HCT116 (cell line): ENCODE data around the gene FLNC. TPM values are rescaled to one million over a fixed set of nuclear protein-coding genes. Genes with fewer than 3 reads are reported as not detected.

ENCODE experiments used
- ATAC-seq: fragments of 200-7000 bp; cut with Tn5 transposase; 2 replicates; pipeline ENCODE4 v1.9.1; 2020; ENCODE audit warnings: mild to moderate bottlenecking, moderate library complexity
- BruUV-seq: library from RNA; stranded (reverse); fragments of 400-500 nt; replicated peaks from 2 replicates; lab custom pipeline; 2021; lab: Mats Ljungman, UMichigan
- CTCF ChIA-PET: fragments of 300-600 bp; sonication (Branson Sonifier 250); formaldehyde crosslinking; loops from one replicate; lab custom pipeline; 2021; ENCODE audit warnings: antibody characterized with exemption; lab: Charles Lee
- POLR2A ChIA-PET: fragments of 300-600, 350-600 bp; sonication (Branson Sonifier 250); formaldehyde crosslinking; loops from one replicate; lab custom pipeline; 2021; ENCODE audit warnings: antibody characterized with exemption; lab: Charles Lee
- RAD21 ChIA-PET, 2 experiments: fragments of 300-600 bp; sonication (Branson Sonifier 250); formaldehyde crosslinking; loops; one replicate each; lab custom pipeline; 2023; ENCODE audit warnings: low total read pairs in 2 of 2; ENCODE audit not compliant: uncharacterized antibody in 2 of 2, unreplicated experiment in 2 of 2, low non-redundant PET in 1 of 2; lab: Charles Lee
- DNase-seq: peaks from one replicate; pipeline ENCODE4 v3.0.0-alpha.2; 2010; ENCODE audit warnings: low read depth, low spot score
- H2AFZ ChIP-seq: fragments of 200-600 bp; shearing (Covaris generic), sonication (generic); 2 replicates; pipeline ENCODE4 v1.6.1; 2017; ENCODE audit warnings: low read depth, mixed run types, mixed read lengths, antibody characterized with exemption, low read length; ENCODE audit not compliant: poor library complexity, severe bottlenecking
- H3K27ac ChIP-seq: 2 replicates; pipeline ENCODE4 v1.5.1; 2012; ENCODE audit warnings: low read depth, low read length
- H3K27me3 ChIP-seq: fragments of 200-600 bp; sonication (generic); 2 replicates; pipeline ENCODE4 v1.6.1; 2016; ENCODE audit warnings: mixed run types, low read length, mixed read lengths; ENCODE audit not compliant: insufficient read depth
- H3K36me3 ChIP-seq, 2 experiments: fragments of 200-500 bp in 1 of 2; fragments of 200-600 bp in 1 of 2; sonication (Bioruptor generic) in 1 of 2; sonication (generic) in 1 of 2; 2 replicates each; pipeline versions ENCODE4 v1.5.1 to v1.6.1; 2014 to 2016; ENCODE audit warnings: low read length in 2 of 2, inconsistent platforms in 1 of 2, mixed read lengths in 1 of 2, mixed run types in 1 of 2; ENCODE audit not compliant: insufficient read depth in 2 of 2, control insufficient read depth in 1 of 2
- H3K4me1 ChIP-seq, 2 experiments: fragments of 200-600 bp in 1 of 2; sonication (generic) in 1 of 2; 2 replicates each; pipeline versions ENCODE4 v1.5.1 to v1.6.1; 2012 to 2017; ENCODE audit warnings: low read length in 2 of 2, inconsistent platforms in 1 of 2, mild to moderate bottlenecking in 1 of 2, mixed read lengths in 1 of 2, mixed run types in 1 of 2, moderate library complexity in 1 of 2; ENCODE audit not compliant: insufficient read depth in 2 of 2, control insufficient read depth in 1 of 2
- H3K4me2 ChIP-seq: fragments of 200-600 bp; sonication (generic); 2 replicates; pipeline ENCODE4 v1.6.1; 2017; ENCODE audit warnings: mixed run types, low read length, mixed read lengths
- H3K4me3 ChIP-seq, 2 experiments: fragments of 200-600 bp in 1 of 2; sonication (generic) in 1 of 2; replicated peaks in 1 of 2; 2 replicates each; pipeline ENCODE4 v1.5.1; 2011 to 2016; ENCODE audit warnings: low read length in 2 of 2, control low read depth in 1 of 2, low read depth in 1 of 2, mild to moderate bottlenecking in 1 of 2, mixed read lengths in 1 of 2, mixed run types in 1 of 2
- H3K79me2 ChIP-seq: fragments of 200-600 bp; sonication (generic); 2 replicates; pipeline ENCODE4 v1.6.1; 2017; ENCODE audit warnings: mild to moderate bottlenecking, mixed run types, low read length, moderate library complexity, mixed read lengths; ENCODE audit not compliant: insufficient read depth
- H3K9ac ChIP-seq: fragments of 200-600 bp; sonication (generic); 2 replicates; pipeline ENCODE4 v1.6.1; 2016; ENCODE audit warnings: low read length, mixed read lengths
- H3K9me2 ChIP-seq: fragments of 200-600 bp; sonication (generic), shearing (Covaris generic); 2 replicates; pipeline ENCODE4 v1.6.1; 2017; ENCODE audit warnings: mixed run types, mild to moderate bottlenecking, moderate library complexity; ENCODE audit not compliant: insufficient read depth
- H3K9me3 ChIP-seq, 2 experiments: fragments of 200-500 bp in 1 of 2; fragments of 200-600 bp in 1 of 2; sonication (Bioruptor generic) in 1 of 2; sonication (generic) in 1 of 2; 2 replicates each; pipeline ENCODE4 v1.6.1; 2014 to 2017; ENCODE audit warnings: low read length in 2 of 2, mixed read lengths in 2 of 2, inconsistent platforms in 1 of 2, low read depth in 1 of 2, mild to moderate bottlenecking in 1 of 2, mixed run types in 1 of 2, moderate library complexity in 1 of 2; ENCODE audit not compliant: control insufficient read depth in 1 of 2, insufficient read depth in 1 of 2
- H4K20me1 ChIP-seq: fragments of 200-600 bp; sonication (generic), shearing (Covaris generic); 2 replicates; pipeline ENCODE4 v1.6.1; 2017; ENCODE audit warnings: mixed run types, mild to moderate bottlenecking, moderate library complexity; ENCODE audit not compliant: insufficient read depth
- CBX3 ChIP-seq: IDR thresholded peaks from 2 replicates; pipeline ENCODE4 v1.6.1; 2012; ENCODE audit warnings: low read depth
- EGR1 ChIP-seq: IDR thresholded peaks from 2 replicates; pipeline ENCODE4 v1.6.1; 2012; ENCODE audit warnings: low read depth
- ELF1 ChIP-seq: IDR thresholded peaks from 2 replicates; pipeline ENCODE4 v1.6.1; 2012; ENCODE audit warnings: low read depth, borderline replicate concordance
- EZH2 ChIP-seq: fragments of 200-600 bp; sonication (generic); IDR thresholded peaks from 2 replicates; pipeline ENCODE4 v1.6.1; 2017; ENCODE audit warnings: antibody characterized with exemption, mixed run types
- JUND ChIP-seq: IDR thresholded peaks from 2 replicates; pipeline ENCODE4 v1.6.1; 2012
- MAX ChIP-seq: IDR thresholded peaks from 2 replicates; pipeline ENCODE4 v1.6.1; 2012
- POLR2AphosphoS5 ChIP-seq: IDR thresholded peaks from 2 replicates; pipeline ENCODE4 v1.6.1; 2011; ENCODE audit warnings: mild to moderate bottlenecking, low read depth, low read length, moderate library complexity
- REST ChIP-seq: IDR thresholded peaks from 2 replicates; pipeline ENCODE4 v1.6.1; 2012; ENCODE audit warnings: low read depth
- SIN3A ChIP-seq: IDR thresholded peaks from 2 replicates; pipeline ENCODE4 v1.6.1; 2012; ENCODE audit warnings: low read depth
- YY1 ChIP-seq: IDR thresholded peaks from 2 replicates; pipeline ENCODE4 v1.6.1; 2011; ENCODE audit warnings: low read length, low read depth, moderate library complexity, mild to moderate bottlenecking; ENCODE audit not compliant: insufficient replicate concordance; ENCODE audit errors: extremely low read depth
- ZFX ChIP-seq: fragments of 450-650 bp; IDR thresholded peaks from 2 replicates; pipeline ENCODE4 v1.6.1; 2017
- ZNF274 ChIP-seq: fragments of 200-500 bp; sonication (Bioruptor generic); IDR thresholded peaks from 2 replicates; pipeline ENCODE4 v1.6.1; 2014; ENCODE audit warnings: mild to moderate bottlenecking, low read depth, low read length, inconsistent platforms
- intact Hi-C: fragments of 100-400 bp; cut with micrococcal nuclease; formaldehyde crosslinking; loops from 2 replicates; pipeline ENCODE4 v1.10.0; 2022
- total RNA-seq: library from RNA; stranded (reverse); gene quantifications from one replicate; pipeline ENCODE4 v1.2.1, GENCODE V29; 2021; ENCODE audit not compliant: unreplicated experiment
- TF ChIP-seq, protein P1 (sequence below): IDR thresholded peaks from 2 replicates; pipeline ENCODE4 v1.6.1; 2012

The FLNC gene
- total RNA-seq, 1 experiment from 2014 or later: 42.8 TPM

- ATAC-seq (no peak), DNase-seq (no peak)
- Histone ChIP-seq H3K79me2 (no peaks in the 10 kb centered on the region), H3K4me2 (no peak overlapping the region), H3K36me3 (no peaks in the 10 kb centered on the region), H3K27me3 (no peaks in the 10 kb centered on the region), H3K9me2 (no peaks in the 10 kb centered on the region), H3K9ac (no peak overlapping the region), H3K27ac (no peak overlapping the region), H2AFZ (no peak overlapping the region), H3K9me3 (no peaks in the 10 kb centered on the region), H4K20me1 (no peaks in the 10 kb centered on the region), H3K4me3 (no peak overlapping the region), H3K4me1 (no peaks in the 10 kb centered on the region)
- no TSS peak for BruUV-seq
- CTCF ChIA-PET: no interaction called here
- POLR2A ChIA-PET: no interaction called here
- TF ChIP-seq YY1: no peak
- no peak for TF ChIP-seq JUND
- TF ChIP-seq, protein P1, sequence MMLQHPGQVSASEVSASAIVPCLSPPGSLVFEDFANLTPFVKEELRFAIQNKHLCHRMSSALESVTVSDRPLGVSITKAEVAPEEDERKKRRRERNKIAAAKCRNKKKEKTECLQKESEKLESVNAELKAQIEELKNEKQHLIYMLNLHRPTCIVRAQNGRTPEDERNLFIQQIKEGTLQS: no peak
- TF ChIP-seq POLR2AphosphoS5: no peak
- TF ChIP-seq SIN3A: no peak
- no peak for TF ChIP-seq EZH2
- no peak for TF ChIP-seq EGR1
- TF ChIP-seq MAX: no peak
- intact Hi-C loops: no loop called here
- RAD21 ChIA-PET: no interaction called here
Measured at GRCh38 chr7:128807191-128807590, 23.0 kb upstream of the FLNC start.

GRCh38 chr7:128809363-128809762 lies 20.8 kb upstream of the FLNC start:
- no peak for TF ChIP-seq POLR2AphosphoS5
- no peak for TF ChIP-seq REST
- no peak for TF ChIP-seq CBX3
- TF ChIP-seq ZFX: no peak
- TF ChIP-seq ELF1: no peak
- no peak for TF ChIP-seq ZNF274
- TF ChIP-seq, all 23 proteins: peak for 0
- H3K27ac ChIP-seq: no peak overlapping the region
- no peak overlapping the region for H3K4me3 ChIP-seq
- no peaks in the 10 kb centered on the region for H3K36me3 ChIP-seq
- POLR2A ChIA-PET: no interaction called here
- no peaks in the 10 kb centered on the region for H3K9me3 ChIP-seq
- RAD21 ChIA-PET: no interaction called here
- H3K4me2 ChIP-seq: no peak overlapping the region
- BruUV-seq: no TSS peak
- no peaks in the 10 kb centered on the region for H3K9me2 ChIP-seq
- intact Hi-C loops: no loop called here
- no peak for DNase-seq
- no peak overlapping the region for H3K9ac ChIP-seq
- no peaks in the 10 kb centered on the region for H3K79me2 ChIP-seq
- no peaks in the 10 kb centered on the region for H4K20me1 ChIP-seq
- ATAC-seq: no peak
- H3K4me1 ChIP-seq: no peaks in the 10 kb centered on the region
- no peak overlapping the region for H2AFZ ChIP-seq
- CTCF ChIA-PET: interaction anchor here (1.1 kb wide), 1 partner anchor 18 kb away, joined by 3 read pairs; no protein-coding TSS in a partner anchor
- no peaks in the 10 kb centered on the region for H3K27me3 ChIP-seq
